Measurements from ENCODE around the gene PIGZ. TPM values are rescaled to one million over a fixed set of nuclear protein-coding genes. Genes with fewer than 3 reads are reported as not detected.
A peak's percentile ranks its signal among the peaks of the same experiment; 100 is the strongest.

The PIGZ gene
- total RNA-seq, 1 donor from 2014 or later = 2.8 TPM

DNA sequence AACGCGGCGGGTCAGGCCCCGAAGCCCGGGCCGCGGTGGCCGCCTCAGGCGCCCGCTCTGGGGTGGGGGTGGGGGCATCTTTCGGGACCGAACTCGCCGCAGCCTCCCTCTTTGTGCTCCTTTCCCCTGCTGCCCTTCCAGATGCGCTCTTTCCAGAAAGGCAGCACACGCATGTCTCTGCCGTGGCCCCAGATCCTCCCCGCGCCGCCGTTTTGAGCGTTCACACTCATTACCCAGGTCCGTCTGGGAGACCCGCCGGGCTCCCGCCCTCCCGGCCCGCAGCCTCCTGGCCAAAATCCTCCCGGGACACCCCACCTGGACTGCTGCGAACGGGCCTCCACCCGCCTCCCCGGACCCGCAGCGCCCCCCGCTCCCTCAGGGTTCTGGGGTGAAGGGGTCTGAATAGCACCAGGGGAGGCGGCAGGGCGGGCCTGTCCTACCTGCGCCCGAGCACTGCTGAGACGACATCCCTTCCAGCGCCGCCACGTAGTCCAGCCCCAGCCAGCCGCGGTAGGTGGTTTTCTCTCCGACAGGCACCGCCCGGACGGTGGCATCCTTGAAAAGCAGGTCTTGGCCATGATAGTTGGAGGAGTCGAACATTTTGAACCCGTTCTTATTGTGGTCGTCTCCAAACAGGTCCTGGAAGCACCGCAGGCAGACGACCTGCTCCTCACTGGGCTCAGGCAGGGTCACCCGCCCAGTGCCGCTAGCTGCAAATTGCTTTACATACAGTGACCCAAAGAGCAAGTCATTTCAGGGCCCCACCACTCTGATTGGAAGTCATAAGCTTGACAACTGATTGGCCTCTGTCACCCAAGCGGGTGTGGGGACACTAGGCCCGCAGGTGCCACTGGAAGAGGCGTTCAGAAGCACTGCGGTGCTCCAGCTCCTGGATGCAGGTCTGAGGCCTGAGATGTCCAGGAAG, 35.1 kb upstream of the PIGZ start:
- ATAC-seq (no peak), DNase-seq (no peak)
- intact Hi-C loops (cut with micrococcal nuclease) = no loop called here

DNA sequence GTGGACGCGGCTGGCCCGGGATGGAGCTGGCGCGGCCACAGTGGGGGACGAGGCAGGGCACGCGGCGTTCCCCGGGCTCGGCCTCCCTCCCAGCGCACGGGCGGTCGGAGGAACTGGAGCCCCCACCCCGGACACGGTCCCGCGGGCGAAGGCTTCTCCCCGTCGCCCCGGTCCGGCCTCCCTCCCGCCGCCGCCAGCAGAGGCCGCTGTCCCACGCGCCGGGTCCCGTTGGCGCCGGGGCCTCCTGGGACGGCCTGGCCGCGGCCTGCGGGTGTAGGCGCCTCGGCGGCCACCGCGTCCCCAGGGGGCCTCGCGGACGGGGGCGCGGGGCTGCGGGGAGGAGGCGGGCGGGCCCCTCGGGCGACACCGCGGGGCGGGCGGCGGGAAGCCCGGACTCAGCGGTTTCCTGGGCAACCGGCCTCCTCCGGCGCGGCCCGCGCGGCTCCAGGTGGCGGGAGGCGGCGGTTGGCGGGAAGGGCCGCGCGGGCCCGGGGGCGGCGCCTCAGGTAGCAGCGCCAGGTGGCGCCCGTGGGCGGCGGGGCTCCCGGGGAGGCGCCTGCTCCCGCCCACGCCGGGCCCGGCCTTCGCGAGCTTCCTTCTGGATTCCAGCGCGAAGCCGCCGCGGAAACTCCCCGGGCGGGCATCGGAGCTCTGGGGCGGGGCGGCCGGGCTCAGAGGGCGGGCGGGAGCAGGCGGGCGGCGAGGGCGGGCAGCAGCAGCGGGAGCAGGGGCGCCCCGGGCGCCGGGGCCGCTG, 34.2 kb upstream of the PIGZ start:
- intact Hi-C loops (cut with micrococcal nuclease) = no loop called here
- ATAC-seq = peak; percentile 92
- DNase-seq = peak; percentile 87

DNA sequence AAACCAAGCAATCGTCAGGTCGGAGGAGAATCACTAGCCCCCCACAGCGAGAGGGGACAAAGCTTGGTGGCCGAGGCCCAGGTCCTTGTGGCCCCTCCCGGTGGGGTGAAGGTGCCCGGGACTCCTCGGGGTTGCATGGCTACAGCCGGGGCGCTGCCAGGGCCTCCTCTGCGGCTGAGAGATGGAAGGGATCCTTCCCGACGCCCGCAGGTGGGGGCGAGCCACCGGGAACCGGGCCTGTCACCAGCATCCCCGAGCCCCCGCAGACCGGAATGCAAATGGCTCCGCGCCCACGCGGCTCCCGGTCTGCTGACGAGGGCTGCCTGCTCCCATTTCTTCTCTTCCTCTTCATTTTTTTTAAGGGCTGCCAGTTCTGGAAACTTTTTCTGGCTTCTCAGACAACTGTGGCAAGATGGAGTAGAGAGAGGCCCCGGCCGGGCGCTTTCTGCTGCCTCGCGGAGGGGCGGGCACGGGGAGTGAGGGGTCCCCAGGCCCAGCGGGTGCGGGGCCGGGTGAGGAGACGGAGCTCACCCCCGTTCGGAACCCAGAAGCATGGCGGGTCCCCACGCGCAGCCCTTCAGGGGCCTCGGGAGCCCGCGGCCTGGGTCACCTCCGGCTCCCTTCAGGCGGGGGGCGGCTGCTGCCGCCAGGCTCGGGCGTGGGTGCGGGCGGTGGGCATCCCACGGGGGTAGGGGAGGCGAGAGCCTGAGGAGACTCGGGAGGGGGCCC, 33.5 kb upstream of the PIGZ start:
- intact Hi-C loops (cut with micrococcal nuclease) = no loop called here
- peak; percentile 55 for DNase-seq
- ATAC-seq = peak; percentile 38

DNA sequence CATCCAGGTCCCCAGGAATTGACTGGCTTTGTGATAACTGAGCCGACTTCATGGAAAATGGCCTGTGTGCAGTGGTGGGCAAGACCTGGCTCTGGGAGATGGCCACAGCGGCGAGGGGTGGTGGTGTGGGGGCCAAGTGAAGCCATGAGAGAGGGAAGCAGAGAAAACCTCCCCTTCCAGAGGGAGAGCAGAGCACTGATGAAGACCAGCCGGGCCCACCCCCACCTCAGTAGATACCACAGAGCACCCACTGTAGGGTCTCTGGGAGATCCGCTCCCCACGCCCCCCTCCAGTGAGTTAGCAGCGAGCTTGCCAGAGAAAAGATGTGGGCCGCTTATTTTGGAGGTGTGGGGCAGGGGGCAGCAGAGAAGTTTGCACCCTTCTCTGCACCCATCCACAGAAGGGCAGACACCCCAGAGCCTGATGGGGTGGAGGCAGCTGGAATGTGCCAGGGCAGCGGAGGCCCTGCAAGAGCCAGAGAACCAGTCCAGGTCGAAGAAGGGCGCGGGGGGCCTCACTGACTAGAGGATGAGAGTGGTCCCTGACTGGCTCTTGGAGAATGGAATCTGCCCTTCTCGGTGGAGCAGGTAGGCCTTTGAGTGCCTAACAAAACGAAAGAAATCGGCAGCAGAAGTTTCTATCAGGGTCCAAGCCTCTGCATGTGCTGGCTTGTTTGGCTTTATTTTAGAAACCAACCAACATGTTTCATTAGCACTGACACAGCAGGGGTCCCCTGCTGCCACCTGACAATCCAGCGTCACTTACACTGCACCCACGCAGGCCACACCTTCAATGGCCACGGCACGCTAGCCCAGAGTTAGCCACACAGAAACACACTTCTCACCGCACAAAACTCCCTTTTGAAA, 32.7 kb upstream of the PIGZ start:
- intact Hi-C loops (cut with micrococcal nuclease) = no loop called here
- no peak for DNase-seq

DNA sequence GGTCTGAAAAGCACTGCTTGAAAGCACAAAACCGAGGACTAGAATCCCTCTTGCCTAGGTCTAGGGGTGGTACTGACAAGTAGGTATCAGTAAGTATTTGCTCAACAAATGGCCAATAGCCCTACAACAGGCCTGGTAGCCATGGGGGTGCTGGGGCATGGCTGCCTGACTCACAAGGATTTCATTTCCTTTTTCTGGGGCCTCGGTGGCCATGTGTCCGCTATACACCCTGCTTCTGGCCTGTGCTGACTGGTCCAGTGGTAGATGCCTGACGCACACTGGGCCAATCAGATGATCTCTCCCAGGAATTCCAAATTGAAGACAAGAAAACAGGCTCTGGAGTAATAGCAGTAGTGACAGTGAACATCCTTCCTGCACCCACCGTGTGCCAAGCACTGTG, 31.6 kb upstream of the PIGZ start:
- no peak for ATAC-seq
- intact Hi-C loops (cut with micrococcal nuclease) = no loop called here
- no peak for DNase-seq

More for the DNA sequence above, 32.7 kb upstream of the PIGZ start:
- ATAC-seq = no peak

DNA sequence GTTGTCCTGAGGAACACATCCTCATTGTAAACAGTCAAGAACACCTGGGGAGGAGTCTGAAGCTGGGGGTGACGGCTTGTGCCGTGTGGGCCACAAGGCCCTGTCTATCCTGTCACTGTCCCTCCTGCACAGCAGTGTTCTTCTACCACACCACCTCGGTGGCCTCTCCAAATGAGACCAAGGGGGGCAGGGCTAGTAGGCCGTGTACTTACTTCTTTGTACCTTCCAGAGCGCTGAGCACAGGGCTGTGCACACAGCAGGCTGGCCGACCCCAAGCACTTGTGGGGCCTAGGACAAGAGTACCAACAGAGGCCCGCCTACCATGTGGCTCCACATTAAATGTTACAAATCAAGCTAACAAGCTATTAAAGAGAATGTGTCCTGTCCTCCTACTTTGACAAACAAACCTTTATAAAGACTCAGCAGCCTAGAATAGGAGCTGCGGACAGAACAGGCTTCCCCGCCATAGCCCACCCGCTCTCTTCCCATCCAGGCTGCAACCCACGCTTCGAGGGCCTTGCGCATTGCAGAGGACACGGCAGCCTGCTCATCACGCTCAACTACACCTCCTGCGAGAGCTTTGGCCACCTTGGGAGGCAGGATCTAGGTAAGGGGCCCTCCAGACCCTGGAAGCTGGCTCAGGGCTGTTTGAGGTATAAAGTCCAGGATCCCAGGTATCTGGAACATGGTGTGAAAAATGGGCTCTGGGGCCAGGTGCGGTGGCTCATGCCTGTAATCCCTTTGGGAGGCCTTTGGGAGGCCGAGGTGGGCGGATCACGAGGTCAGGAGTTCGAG, 30.5 kb upstream of the PIGZ start:
- DNase-seq (no peak), ATAC-seq (no peak)
- intact Hi-C loops (cut with micrococcal nuclease) = no loop called here

DNA sequence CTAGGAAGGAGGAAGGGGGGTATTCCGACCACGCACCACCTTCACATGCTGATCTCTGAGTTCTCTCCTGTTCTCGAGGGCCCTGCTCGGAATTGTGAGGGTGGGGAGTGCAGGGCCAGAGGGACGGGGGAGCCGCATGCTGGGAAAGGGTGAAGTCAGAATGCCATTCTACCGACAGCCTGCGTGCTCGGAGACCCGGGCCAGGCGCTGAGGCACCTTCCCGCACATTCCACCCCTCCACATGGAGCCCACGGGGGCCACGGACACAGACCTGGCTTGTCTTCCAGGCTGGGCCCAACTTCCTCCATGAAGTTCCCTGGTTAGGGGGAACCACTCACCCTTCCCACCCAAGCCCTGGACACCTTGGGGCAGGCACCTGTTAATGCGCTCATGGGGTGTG, 28.7 kb upstream of the PIGZ start:
- intact Hi-C loops (cut with micrococcal nuclease) = no loop called here
- DNase-seq = no peak
- no peak for ATAC-seq

DNA sequence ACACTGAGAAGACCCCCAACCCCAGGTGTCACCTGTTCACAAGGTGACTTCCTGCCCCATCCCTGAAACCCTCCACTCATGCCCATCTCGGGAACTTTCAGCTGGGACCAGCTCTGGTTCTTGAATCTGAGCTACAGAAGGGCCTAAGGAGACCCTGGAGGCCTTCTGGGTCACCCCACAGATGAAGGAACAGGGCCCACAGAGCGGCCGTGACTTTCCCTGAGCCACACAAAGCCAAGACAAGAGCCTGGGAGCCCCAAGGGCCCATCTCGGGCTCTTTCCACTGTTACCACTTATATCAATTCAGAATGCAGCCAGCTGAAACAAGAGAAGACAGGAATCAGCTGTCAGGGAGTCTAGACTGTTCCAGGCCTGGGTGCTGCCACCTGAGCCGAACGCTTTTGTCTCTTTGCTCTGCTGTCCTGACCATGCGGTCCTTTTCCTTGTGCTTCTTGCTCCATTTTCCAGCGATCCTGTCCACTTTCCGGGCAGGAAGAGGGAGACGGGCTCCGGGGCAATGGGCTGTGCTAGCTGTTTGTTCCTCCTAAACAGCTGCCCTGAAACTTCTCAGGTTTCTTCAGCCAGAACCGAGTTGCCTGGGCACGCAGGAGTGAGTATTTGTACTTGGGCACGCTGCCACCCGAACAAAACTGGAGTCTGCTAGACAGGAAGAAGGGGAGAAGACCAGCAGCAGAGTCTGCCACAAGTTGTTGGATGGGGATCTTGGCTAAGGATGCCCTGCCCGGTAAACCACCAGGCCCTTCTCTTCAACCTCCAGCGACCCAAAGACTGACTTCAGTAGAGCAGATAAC, 28.0 kb upstream of the PIGZ start:
- intact Hi-C loops (cut with micrococcal nuclease) = no loop called here
- ATAC-seq (no peak), DNase-seq (no peak)

DNA sequence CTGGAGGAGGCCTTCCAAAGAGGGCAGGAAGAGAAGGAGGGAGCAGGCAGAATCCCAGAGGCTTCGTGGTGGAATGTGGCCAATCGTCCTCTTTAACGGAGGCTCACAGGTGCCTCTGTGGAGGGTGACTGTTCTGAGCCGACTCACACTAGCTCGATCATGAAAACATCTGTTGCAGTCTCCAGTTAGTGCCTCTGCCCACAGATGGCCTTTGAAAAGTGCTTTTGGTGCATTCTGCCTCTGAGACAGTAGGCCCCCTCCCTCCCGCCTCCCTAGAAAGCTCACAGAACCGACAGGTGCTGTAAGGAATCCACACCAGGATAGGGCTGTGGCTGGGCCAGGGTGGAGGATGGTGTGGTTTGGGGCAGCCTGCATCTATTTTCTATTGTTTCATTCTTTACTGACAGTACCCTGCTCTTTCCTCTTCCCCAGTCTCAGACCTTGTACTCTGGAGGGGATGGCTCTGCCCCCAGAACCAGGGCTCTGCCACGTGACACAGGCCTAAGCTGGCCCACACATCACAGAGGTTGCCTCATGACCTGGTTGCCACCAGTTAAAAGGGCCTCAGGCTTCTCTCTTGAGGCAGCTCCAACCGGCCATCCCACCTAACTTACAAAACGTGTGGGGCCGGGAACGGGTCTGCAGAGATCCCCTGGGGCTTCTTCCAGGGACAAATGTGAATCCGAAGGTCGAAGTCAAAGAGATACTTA, 27.2 kb upstream of the PIGZ start:
- ATAC-seq = no peak
- DNase-seq = no peak
- intact Hi-C loops (cut with micrococcal nuclease) = no loop called here

DNA sequence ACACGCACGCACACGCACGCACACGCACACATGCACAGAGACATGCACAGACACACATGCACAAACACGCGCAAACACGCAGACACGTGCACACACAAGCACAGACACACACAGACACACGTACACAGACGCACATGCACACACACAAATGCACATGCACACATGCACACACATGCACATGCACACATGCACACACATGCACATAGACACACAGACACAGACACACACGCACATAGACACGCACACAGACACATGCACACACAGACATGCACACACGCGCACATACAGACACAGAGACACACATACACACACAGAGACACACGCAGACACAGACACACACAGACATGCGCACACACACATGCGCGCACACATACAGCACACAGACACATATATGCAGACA, 26.4 kb upstream of the PIGZ start:
- ATAC-seq (no peak), DNase-seq (no peak)
- intact Hi-C loops (cut with micrococcal nuclease) = no loop called here

DNA sequence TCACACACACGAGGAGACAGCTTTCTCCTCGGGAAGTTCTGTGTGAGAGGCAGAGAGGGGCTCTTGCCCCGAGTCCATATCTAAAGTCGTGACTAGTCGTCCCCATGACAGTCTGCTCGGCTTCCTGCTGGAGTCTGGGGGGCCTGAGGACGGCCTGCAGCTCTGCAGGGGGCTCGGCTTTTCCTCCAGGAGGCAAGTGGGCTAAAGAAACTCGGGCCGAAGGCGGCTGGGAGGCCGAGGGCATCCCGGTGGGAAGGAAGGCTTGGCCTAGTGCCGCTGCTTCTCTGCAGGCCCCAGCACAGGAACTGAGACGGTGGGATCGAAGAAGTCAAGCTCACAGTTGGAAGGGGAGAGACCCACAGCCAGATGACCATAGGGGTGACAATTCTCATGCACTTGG, 25.4 kb upstream of the PIGZ start:
- no peak for ATAC-seq
- intact Hi-C loops (cut with micrococcal nuclease) = no loop called here

DNA sequence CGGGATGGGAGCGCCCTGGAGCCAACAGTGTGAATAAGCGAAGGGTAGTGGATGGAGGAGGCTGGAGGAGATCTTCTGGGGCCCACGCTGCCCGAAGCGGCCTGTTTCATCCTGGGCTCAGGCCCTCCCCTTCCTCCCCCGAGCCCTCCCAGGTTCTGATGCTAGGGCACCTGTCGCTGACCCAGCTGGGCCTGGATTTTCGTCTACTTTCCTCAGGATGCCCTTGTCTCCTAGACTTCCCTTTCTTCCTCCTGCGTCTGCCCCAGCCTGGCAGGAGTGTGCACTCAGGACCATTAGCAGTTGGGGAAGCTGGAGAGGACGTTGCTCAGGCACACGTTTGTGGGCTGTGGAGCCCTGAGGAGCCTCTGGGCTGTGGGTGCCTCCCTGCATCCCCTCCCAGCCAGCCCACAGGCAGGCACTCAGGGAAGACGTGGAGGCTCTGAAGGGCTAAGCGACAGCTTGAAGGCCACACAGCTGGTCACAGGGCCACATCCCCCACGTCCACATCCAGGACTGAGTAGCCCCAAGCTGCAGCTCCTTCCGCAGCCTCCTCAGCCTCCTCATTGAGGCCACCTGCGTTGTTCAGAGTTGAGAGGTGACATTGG, 23.9 kb upstream of the PIGZ start:
- no peak for DNase-seq
- no peak for ATAC-seq
- intact Hi-C loops (cut with micrococcal nuclease) = no loop called here

More for the DNA sequence above, 25.4 kb upstream of the PIGZ start:
- DNase-seq = no peak

DNA sequence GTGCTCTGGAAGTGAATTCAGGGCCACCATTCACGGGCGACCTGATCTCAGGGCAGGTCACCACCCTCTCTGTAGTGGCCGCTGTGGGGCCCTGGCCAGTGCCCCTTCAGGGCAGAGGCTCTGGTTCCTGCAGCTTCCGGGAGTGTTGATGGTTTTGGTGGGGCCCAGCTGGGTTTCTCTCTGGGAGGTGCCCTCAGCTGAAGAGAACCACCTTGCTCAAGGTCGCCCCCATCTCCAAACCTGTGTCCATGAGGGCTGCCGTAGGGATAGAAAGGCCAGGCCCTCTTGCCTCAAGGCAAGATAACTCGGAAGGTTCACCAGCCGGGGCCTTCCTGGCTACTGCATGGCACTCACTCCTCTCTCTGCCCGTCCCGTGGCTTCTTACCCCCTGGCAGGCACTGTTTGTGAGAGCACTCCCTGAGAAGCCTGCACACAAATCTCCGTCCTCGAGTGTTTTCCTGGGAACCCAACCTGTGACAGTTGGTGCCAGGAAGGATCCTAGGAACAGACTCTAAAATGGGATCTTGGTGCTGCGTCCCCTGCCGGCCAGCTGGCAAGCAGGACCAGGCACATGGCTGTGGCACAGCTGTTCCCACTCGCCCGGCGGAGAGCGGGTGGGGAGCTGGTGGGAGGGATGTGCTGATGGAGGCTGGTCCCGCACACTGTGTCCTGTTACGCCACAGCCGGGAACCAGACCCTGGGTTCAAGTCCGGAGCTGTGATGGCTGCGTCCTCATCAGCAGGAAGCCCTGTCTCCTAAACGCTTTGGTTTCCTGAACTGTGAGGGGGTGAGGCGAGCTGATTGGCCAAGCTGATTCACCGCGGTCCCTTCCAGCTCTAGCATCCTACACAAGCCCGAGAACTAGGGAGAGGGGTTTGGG, 23.2 kb upstream of the PIGZ start:
- intact Hi-C loops (cut with micrococcal nuclease) = no loop called here
- no peak for DNase-seq
- ATAC-seq = no peak

DNA sequence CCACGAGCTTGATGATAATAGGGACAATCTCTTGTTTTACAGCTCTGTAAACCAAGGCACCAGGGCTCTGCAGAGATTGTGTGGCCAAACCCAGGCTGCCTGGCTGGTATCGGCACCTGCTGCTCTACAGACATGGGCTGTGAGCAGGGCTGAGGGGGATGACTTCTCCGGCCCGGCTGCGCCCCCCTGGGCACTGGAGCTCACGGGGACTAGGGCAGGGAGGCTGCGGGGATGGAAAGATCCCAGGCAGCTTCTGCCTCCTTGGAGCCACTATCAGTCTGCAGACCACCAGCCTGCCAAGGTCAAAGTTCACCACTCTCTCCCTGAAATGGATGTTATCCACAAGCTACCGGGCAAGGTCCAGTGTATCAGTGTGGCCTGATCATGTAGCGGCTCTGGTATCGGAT, 22.0 kb upstream of the PIGZ start:
- ATAC-seq = no peak
- intact Hi-C loops (cut with micrococcal nuclease) = no loop called here
- no peak for DNase-seq

DNA sequence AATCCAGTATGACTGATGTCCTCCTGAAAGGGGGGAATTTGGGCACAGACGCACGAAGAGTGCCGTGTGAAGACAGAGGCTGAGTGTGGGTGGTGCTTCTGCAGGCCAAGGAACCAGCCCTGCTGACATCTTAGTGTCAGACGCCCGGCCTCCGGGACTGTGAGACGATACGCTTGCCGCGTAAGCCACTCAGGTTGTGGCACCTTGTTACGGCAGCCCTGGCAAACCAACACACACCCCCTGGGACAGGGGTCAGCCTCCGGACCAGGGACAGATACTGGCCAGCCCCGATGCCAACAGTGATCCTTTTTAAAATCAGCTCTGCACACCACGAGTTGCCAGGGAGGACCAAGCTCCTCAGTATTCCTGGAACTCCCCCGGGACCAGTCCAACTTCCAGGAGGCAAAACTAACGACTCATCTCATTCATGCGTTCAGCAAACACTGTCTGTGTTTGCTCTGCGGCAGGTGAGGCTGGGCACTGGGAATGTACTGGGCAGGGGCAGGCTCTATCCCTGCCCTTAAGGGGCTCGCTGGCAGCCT, 21.2 kb upstream of the PIGZ start:
- DNase-seq (no peak), ATAC-seq (peak; percentile 14)
- intact Hi-C loops (cut with micrococcal nuclease) = loop anchor here (10.0 kb wide), 1 partner anchor 195 kb away; no protein-coding TSS in a partner anchor

Data from left ventricle myocardium superior (tissue), 1 donor.